Dedifferentiated amniotic fluid mesenchymal stem cell (primary cell): ENCODE data around the gene MAP3K20.
A peak's percentile ranks its signal among the peaks of the same experiment; 100 is the strongest.
"Not testable (repeated sequence)": the region's sequence is repeated elsewhere in the genome, so short reads cannot be mapped to it uniquely, and the experiment has no call there.

ENCODE experiments used
- DNase-seq: peaks from one replicate; pipeline ENCODE4 v3.0.0-alpha.2; 2016; ENCODE audit errors: extremely low spot score

Gene MAP3K20

GRCh38 chr2:173075781-173076580 is at the start of gene MAP3K20:
Gene MAP3K20, plus strand, starts transcription at chr2:173075846. Its CDS starts 15,186 bp downstream, at chr2:173091032.
- DNase-seq, result peak; percentile 66

- no peak for DNase-seq
Measured at GRCh38 chr2:173026479-173026878, 49.2 kb upstream of the MAP3K20 start.

- peak; percentile 90 for DNase-seq
Measured at GRCh38 chr2:173027181-173028128, 48.2 kb upstream of the MAP3K20 start.

- DNase-seq, result no peak
Measured at GRCh38 chr2:173028141-173028540, 47.5 kb upstream of the MAP3K20 start.

GRCh38 chr2:173028671-173029070 is 47.0 kb upstream of the MAP3K20 start:
- DNase-seq, result no peak

GRCh38 chr2:173030561-173031490 is 44.8 kb upstream of the MAP3K20 start:
- no peak for DNase-seq

- DNase-seq, result no peak
Measured at GRCh38 chr2:173032032-173032431, 43.6 kb upstream of the MAP3K20 start.

- DNase-seq, result no peak
Measured at GRCh38 chr2:173033084-173033483, 42.6 kb upstream of the MAP3K20 start.

- DNase-seq, result no peak
Measured at GRCh38 chr2:173034143-173034542, 41.5 kb upstream of the MAP3K20 start.

GRCh38 chr2:173037245-173038120 is 38.2 kb upstream of the MAP3K20 start:
- no peak for DNase-seq

GRCh38 chr2:173038257-173038656 is 37.4 kb upstream of the MAP3K20 start:
- DNase-seq, result not testable (repeated sequence)

- DNase-seq, result no peak
Measured at GRCh38 chr2:173040729-173041128, 34.9 kb upstream of the MAP3K20 start.

- no peak for DNase-seq
Measured at GRCh38 chr2:173043476-173043875, 32.2 kb upstream of the MAP3K20 start.

GRCh38 chr2:173043897-173044519 is 31.6 kb upstream of the MAP3K20 start:
- no peak for DNase-seq

- DNase-seq, result no peak
Measured at GRCh38 chr2:173044686-173045085, 31.0 kb upstream of the MAP3K20 start.

GRCh38 chr2:173045181-173045580 is 30.5 kb upstream of the MAP3K20 start:
- DNase-seq, result no peak

GRCh38 chr2:173048522-173048896 is 27.1 kb upstream of the MAP3K20 start:
- no peak for DNase-seq

- peak; percentile 95 for DNase-seq
Measured at GRCh38 chr2:173048897-173049661, 26.6 kb upstream of the MAP3K20 start.

- DNase-seq, result no peak
Measured at GRCh38 chr2:173049831-173050230, 25.8 kb upstream of the MAP3K20 start.
